Measurements from ENCODE around the gene XIRP1.
A peak's percentile ranks its signal among the peaks of the same experiment; 100 is the strongest.
"Not testable (repeated sequence)": the region's sequence is repeated elsewhere in the genome, so short reads cannot be mapped to it uniquely, and the experiment has no call there.

Gene XIRP1

DNA sequence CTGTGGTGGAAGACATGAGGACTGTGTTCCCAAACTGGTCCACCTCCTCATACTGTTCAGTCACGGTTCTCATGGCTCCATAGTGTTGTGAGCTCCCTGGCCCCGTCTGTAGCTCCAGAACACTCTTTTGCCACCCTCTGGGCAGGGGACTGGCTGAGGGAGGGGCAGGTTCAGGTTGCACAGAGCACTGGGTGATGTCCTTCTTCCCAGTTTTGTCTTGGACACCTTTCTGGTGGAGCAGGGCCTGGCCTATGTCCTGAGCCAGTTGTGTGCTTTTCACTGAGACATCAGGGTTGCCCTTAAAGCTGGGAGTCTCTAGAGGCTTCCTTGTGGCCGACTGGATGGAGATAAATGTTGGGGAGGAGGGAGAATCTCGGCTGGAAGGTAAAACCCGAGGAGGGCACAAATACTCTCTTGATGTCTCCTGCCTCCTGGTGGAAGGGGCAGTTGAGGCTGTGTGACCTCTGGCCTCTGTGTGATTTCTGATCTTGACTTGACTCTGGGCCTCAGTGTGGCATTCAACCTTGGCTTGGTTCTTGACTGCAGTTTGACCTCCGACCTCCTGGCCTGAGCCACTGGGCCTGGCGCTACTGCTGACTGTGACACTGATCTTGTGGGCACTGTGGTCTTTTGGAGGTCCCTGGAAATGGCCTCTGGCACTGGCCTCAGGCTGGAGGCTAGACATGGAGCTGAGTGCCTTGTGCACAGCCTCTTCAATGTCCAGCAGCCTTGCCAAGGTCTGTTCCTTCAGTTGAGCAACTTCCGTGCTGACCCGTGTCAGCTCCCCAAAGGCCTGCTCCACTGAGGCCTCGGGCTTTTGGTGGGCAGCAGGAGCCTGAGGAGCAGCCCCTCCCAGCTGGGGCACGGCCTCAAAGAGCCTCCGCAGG lies 8.1 kb downstream of the XIRP1 start:
- no peak for DNase-seq

DNA sequence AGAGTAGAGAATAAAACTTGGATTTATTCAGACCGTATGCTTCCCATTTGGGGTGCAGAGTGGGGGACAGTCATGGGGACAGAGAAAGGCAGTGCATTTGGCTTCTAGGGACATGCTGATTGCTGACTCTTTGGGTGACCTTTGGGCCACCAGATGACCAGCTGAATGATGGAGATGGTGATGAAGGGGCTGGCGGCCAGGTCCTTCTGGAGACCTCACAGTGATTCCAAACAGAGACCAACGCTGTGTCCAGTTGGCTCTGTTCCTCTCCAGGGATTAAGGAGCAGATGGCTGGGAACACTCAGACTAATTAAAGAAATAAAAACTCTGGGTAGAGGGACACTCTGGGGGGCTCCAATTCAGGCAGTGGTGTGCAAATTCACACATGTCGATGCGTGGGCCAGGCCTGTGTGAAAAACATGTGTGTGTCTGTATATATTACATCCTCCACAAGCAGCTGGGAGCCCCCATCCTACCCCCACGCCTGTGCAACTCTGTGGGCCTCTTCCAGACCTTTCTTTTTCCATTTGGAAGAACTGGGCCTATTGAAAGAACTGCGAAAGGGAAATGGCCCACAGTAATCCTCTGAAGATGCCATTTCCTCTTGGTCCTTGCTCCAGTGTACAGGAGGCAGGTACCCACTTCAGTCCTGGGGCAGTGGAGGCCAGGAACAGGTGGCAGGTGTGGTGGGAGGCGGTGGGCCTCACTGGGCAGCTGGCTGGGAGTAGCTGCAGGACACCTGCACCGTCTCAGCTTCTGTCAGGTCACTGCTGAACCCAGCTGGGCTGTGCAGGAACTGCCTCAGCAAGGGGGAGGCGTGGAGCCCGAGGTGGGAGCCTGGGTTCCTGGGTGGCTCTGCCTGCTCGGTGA lies 8.9 kb downstream of the XIRP1 start:
- DNase-seq: no peak

GRCh38 chr3:39181408-39182335 lies 10.7 kb downstream of the XIRP1 start:
- DNase-seq: no peak

- DNase-seq: peak; percentile 90
Measured at GRCh38 chr3:39180546-39181346, 11.6 kb downstream of the XIRP1 start.

DNA sequence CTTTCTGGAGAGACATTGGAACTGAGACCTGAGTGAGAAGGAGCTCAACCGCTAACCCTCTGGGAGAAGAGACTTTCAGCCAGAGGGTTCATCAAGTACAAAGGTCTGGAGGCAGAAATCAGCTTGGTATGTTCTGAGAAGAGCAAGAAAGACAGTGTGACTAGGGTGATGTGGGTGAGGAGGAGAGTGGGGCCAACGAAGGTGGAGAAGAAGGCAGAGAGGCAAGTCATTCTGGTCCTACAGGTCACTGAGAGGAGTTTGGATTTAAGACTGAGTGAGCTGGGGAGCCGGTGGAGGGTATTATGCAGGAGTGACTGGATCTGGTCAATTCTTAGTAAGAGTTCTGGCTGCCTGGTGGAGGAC lies 12.2 kb downstream of the XIRP1 start:
- DNase-seq: no peak

- DNase-seq: peak; percentile 32
Measured at GRCh38 chr3:39178553-39178952, 13.8 kb downstream of the XIRP1 start.

DNA sequence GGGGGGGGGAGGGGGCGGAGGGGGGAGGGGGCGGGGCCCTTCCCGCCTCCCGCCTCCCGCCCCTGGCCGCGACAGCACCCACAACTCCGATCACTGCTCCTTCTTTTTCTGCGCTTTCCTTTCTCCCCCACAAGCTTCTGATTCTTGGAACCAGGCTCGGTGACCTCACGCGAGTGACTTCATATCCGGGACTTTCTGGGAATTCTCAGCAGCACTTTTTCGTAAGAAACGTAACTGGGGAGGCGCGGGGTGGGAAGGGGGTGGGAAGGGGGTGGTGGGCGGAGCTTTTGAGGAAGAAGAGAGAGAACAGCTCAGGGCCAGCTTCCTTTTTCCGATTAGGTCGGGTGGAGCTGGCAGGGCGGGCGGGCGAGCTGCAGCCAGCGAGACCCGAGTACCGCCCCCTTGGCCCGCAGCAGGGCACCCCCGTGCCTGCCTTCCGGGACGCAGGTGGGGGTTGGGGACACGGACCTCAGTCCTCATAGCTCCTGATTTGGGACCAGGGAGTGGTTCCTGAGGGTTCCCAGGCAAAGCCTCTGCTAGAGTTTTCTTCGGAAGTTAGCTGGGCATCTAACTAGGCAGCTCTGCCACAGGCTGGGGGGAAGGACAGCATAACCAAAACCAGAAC lies 14.6 kb downstream of the XIRP1 start:
- peak; percentile 85 for DNase-seq

GRCh38 chr3:39176025-39176714 lies 16.2 kb downstream of the XIRP1 start:
- DNase-seq: peak; percentile 23

DNA sequence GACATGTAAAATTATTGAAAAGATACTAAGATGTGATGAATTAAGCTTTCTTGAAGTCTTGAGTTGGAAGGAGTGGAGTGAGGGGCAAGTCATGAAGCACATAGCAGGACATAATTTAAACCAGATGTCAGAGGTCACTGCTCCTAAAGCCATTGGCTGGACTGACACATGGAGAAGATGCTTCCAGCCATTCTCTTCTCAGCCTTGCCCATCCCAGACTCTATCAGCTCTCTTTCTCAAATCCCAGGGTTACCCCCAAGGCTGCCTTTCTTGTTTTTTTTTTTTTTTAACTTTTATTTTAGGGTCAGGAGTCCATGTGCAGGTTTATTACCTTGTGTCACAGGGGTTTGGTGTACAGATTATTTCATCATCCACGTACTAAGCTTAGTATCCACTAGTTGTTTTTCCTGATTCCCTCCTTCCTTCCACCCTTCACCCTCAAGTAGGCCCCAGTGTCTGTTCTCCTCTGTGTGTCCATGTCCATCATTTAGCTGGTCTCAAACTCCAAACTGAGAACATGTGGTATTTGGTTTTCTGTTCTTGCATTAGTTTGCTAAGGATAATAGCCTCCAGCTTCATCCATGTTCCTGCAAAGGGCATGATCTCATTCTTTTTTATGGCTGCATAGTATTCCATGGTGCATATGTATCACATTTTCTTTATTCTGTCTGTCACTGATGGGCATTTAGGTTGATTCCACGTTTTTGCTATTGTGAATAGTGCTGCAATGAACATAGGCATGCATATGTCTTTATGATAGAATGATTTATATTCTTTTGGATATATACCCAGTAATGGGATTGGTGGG lies 18.9 kb downstream of the XIRP1 start:
- no peak for DNase-seq

DNA sequence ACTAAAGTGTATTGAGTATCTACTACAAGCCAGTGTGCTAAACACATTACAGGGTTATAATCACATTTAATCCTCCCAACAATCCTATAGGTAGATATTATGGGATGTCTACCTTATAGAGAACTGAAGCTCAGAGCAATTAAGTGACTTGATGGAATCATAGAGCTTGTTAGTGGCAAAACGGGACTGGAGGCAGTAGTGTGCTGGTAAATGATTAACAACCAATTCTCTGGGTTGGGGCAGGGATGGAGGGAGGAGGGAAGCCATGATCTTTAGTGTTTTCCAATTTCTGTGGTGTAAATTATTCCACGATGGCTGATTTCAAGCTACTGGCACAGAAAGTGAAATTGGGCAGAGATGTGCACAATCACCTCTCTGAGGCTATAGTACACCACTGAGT lies 20.5 kb downstream of the XIRP1 start:
- DNase-seq: no peak

DNA sequence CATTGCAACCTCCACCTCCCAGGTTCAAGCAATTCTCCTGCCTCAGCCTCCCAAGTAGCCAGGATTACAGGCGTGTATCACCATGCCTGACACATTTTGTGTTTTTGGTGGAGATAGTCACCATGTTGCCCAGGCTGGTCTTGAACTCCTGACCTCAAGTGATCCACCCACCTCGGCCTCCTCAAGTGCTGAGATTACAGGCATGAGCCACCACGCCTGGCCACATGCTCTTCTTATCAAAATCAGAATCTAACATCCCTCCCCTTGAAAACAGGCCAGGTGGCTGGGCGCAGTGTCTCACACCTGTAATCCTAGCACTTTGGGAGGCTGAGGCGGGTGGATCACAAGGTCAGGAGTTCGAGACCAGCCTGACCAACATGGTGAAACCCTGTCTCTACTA lies 21.5 kb downstream of the XIRP1 start:
- not testable (repeated sequence) for DNase-seq

DNA sequence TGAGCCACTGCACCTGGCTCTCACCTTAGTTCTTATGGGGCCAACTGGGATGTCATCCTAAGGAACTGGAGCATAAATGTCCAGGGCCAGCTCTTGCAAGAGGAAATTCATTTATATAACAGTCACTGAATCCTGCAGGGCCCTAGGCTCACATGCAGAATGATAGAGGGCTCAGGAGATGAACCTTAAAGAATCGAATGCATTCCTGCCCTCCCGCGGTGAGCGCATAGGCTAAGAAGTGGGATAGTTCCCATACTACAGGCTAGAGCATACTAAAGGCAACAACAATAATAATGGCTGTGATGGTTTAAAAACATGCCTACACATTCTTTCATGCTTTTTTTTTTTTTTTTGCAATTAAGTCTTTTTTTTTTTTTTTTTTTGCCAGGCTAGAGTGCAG lies 21.9 kb downstream of the XIRP1 start:
- no peak for DNase-seq

DNA sequence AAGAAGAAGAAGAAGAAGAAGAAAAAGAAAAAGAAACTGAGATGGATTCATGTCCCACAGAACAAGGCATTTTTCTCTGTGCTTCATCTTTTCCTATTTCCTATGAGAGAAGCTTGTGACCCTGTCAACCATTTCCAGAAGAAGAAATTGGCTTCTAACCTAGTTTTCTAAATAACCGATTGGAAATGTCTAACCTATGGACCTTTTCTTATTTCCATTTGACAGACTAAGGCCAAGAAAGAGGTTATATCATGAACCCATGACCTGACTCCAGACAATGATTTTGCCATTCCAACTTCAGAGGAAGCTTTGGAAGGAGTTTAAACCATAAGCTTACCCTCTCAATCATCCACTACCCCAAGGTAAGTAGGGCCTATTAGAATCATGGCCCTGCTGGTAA lies 22.7 kb downstream of the XIRP1 start:
- no peak for DNase-seq

DNA sequence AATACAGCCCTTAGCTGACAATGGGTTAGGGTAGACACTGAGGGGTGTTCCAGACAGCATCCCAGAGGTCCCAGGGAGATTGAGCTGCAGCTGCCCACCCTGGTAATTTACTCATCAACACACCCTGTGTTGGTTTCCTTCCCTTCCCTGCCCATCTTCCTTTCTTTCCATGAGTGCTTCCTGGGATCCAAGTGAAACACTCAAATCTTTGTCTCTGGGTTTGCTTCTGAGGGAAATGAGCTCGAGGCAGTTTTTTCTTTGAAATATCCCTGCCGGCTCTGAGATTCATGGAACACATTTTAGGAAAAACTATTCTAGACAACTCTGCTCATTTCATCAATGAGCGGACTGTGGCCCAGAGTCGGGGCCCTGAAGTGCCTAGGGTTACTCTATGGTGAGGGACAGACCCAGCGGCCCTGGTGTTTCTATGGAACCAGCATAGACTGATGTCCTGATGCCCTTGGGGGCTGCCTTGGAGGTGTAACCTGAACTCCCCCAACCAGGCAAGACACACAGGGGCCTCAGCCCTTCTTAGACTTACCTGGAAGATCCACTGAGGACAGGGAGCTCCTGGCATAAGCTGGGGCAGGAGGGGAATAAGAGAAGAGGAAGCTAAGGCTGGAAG lies 24.1 kb downstream of the XIRP1 start:
- no peak for DNase-seq

- no peak for DNase-seq
Measured at GRCh38 chr3:39166932-39167532, 25.4 kb downstream of the XIRP1 start.

DNA sequence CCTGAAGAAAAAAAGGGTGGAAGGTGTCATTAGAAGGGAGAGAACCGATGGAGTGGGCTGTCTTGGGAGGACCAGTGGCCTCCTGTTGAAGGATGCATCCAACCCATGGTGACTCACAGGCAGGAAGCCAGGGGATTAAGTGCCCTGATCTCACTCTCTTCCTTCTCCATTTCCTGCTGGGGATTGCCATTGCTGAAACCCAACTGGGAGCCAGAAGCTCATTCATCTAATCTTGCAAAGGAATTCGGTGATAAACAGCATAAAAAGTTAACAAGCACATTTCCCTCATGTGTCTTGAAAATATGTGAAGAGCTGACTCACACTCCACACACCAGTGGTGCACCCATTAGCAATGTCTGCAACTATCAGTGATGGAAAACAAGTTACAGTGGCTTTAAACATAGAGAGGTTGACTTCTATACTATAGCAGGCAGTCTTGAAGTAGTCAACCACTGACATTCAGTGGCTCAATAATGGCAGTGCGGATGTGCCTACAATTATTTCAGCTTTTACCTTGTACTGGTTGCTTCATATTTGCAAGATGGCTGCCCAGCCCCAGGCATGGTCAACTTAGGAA lies 26.2 kb downstream of the XIRP1 start:
- DNase-seq: no peak

DNA sequence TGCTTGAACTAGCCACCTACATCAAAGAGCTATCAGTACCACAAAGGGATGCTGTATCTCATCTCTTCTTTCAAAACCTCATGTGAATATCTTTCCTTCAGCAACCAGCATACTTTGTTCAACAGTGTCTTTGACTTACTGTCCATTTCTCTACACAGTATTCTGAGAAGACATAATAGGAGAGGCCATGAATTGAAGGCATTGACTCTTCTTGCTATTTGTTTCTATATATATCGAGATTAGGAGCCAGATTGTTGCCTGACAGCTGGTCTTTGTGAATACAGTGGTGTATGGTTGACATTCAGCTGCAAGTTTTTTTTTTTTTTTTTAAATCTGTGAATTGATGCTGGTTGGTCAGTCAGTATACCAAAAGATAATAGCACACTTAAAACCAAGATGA lies 26.9 kb downstream of the XIRP1 start:
- no peak for DNase-seq

DNA sequence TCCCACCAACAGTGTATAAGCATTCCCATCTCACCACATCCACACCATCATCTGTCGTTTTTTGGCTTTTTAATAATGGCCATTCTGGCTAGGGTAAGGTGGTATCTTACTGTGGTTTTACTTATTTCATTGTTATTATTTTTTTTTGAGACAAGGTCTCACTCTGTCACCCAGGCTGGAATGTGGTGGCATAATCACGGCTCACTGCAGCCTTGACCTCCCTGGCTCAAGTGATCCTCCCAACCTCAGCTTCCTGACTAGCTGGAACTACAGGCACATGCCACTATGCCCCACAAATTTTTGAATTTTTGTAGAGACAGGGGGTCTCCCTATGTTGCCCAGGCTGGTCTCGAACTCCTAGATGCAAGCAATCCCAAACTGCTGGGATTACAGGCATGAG lies 28.0 kb downstream of the XIRP1 start:
- DNase-seq: no peak

Data from stimulated activated CD8-positive, alpha-beta memory T cell treated with anti-CD3 and anti-CD28 coated beads, Interleukin-4, amount 100 ng/mL, for 48 hours (primary cell).